ENCODE measurements around the gene ZSCAN30. TPM values are rescaled to one million over a fixed set of nuclear protein-coding genes. Genes with fewer than 3 reads are reported as not detected.

The ZSCAN30 gene
- 8.3 and 8.8 TPM in 2 replicates for total RNA-seq

DNA sequence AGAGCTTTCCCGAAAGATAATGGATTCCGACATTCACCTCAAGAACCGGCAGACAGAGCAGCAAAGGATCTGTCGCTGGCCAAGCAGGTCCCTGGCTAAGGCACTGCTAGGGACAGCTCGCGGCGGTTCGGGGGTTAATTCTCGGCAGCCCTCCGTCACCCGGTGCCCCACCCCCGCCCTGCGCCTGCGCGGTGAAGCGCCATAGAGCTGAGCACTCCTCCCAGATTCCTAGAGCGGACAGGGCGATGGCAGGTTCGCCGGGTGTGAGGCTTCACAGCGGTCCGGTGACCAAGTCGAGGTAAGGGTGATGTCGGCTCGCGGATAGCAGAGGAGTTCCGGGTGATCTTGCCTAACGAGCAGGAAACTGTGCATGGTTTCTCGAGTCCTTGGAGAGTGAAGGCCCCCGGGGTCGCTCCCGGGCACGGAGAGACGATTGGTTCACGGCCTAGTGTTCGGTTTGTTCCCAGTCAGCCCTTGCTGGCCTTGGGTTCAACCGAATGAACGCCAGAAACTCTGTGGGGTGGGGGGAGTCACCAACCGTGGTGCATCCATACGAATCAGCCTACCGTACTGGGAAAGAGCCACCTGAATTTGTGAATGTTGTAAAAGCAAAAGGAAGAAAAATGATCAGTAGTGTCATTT, at the start of gene ZSCAN30:
TSS of gene ZSCAN30 (minus strand) at position 136 of the 642 bp plus-strand sequence. CDS start 25,877 bp downstream, outside the sequence.

DNA sequence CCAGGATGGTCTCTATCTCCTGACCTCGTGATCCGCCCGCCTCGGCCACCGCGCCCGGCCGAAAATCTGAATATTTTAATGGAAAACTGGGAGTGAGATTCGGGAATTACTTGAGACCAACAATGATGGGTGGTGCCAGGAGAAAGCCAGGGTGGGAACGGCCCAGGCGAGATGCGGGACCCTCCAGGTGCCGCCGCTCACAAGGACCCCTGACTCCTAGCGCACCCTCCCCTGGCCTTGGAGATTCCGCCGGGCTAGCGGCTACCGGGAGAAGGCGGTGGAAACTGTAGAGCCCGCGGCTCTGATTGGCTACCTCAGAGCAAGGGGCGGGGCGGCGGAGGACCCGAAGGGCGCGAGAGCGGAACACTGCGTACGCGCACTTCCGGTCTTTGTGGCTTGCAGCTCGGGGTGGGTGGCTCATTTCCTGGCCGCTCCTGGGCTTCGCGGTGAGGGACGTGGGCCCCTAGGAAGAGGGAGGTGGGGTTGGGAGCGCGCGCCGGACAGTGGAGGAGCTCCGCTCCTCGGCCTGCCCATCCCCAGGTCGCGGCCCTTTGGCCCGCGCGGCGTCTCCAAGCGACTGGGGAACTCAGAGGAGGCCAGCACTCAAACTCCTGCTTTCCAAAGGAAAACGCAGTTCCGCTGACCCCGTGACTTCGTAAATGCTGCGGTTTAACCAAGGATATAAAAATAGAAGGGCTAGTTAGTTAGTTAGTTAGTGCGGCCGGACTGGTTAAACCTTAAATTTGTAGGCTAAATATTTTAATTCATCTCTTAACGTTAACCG, 49.2 kb downstream of the ZSCAN30 start, which contains the start of gene ZNF397:
TSS of gene ZNF397 (plus strand) at position 371 of the 784 bp plus-strand sequence. CDS start 1,437 bp downstream, outside the sequence.

Other genes with a start within 250 kb of the ZSCAN30 start
- gene MAPRE2, start 248.8 kb downstream of the ZSCAN30 start, total RNA-seq, result 20.6 and 22.0 TPM in 2 replicates
- gene ZNF397, start 49.2 kb downstream of the ZSCAN30 start, total RNA-seq, result 10.1 and 13.0 TPM in 2 replicates
- gene ZNF24, start 54.2 kb upstream of the ZSCAN30 start, total RNA-seq, result 11.7 and 16.0 TPM in 2 replicates
- gene ZNF396, start 87.1 kb upstream of the ZSCAN30 start, total RNA-seq, result 0.32 and 0.54 TPM in 2 replicates
- gene INO80C, start 207.7 kb upstream of the ZSCAN30 start, total RNA-seq, result 2.0 and 2.4 TPM in 2 replicates